ENCODE results near the gene NRXN3.

NRXN3 gene

DNA sequence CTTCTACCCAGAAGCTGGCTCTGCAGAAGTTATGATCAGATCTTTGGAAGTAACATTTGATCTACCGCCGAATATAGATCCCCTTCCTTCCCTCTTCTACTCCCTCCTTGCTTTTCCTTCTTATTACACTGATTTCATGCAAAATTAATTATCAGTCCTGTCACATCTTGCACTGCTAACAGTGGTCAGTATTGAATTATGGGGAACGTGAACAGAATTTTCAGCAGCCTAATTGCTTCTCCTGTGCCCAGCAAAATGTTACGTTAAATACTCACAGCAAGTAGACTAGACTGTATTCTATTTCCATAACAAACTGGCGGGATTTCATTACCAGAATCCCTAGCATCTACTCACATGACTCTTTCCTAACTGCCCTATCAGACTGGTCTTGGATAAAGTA is 1444.3 kb downstream of the NRXN3 start:
- H3K79me2 ChIP-seq (ENCODE audit: insufficient read depth, low read length): no peaks in the 10 kb centered on the region
- no peak overlapping the region for H2AFZ ChIP-seq (ENCODE audit: low read length)
- H3K4me3 ChIP-seq (ENCODE audit: low read depth, low read length, poor library complexity, severe bottlenecking): no peak overlapping the region
- no peaks in the 10 kb centered on the region for H3K9me3 ChIP-seq (ENCODE audit: low read length)
- no peaks in the 10 kb centered on the region for H3K36me3 ChIP-seq (ENCODE audit: insufficient read depth, low read length)
- no peak overlapping the region for H3K4me2 ChIP-seq (ENCODE audit: low read length)
- no peaks in the 10 kb centered on the region for H4K20me1 ChIP-seq (ENCODE audit: insufficient read depth, low read length)
- H3K27ac ChIP-seq (ENCODE audit: low read depth, low read length, poor library complexity, severe bottlenecking): no peak overlapping the region
- no peaks in the 10 kb centered on the region for H3K4me1 ChIP-seq (ENCODE audit: insufficient read depth, low read length, severe bottlenecking)
- no peak for TF ChIP-seq EZH2 (IDR thresholded peaks at IDR 0.05; ENCODE audit: borderline replicate concordance, low read length)
- TF ChIP-seq, protein P1, sequence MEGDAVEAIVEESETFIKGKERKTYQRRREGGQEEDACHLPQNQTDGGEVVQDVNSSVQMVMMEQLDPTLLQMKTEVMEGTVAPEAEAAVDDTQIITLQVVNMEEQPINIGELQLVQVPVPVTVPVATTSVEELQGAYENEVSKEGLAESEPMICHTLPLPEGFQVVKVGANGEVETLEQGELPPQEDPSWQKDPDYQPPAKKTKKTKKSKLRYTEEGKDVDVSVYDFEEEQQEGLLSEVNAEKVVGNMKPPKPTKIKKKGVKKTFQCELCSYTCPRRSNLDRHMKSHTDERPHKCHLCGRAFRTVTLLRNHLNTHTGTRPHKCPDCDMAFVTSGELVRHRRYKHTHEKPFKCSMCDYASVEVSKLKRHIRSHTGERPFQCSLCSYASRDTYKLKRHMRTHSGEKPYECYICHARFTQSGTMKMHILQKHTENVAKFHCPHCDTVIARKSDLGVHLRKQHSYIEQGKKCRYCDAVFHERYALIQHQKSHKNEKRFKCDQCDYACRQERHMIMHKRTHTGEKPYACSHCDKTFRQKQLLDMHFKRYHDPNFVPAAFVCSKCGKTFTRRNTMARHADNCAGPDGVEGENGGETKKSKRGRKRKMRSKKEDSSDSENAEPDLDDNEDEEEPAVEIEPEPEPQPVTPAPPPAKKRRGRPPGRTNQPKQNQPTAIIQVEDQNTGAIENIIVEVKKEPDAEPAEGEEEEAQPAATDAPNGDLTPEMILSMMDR (IDR thresholded peaks at IDR 0.05; ENCODE audit: low read length): no peak
- H3K27me3 ChIP-seq (ENCODE audit: insufficient read depth, low read length): no peaks in the 10 kb centered on the region
- no peaks in the 10 kb centered on the region for H3K9me2 ChIP-seq (ENCODE audit: low read depth, low read length)
- no peak overlapping the region for H3K9ac ChIP-seq (ENCODE audit: low read length)
- no peaks in the 10 kb centered on the region for H3F3A ChIP-seq (ENCODE audit: insufficient read depth, low read length)

DNA sequence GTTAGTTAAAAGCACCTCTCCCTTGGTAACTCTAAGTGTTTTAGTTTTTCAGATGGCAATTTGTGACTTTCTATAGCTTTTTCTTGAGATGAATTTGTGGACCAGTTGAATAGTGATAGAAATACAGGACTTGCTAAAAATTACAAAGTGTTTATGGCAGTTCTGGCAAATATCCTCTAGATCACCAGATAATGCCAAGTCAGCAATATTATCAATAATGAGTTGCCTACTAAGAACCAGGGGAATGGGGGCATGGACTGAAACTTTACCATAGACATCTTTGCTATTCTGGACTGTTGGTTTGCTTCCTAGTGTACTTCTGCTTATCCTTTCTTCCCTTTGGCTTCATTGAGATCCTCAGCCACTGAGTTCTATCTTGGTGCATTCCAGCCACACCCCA is 1456.9 kb downstream of the NRXN3 start:
- H3K9ac ChIP-seq (ENCODE audit: low read length): no peak overlapping the region
- H3K9me3 ChIP-seq (ENCODE audit: low read length): no peaks in the 10 kb centered on the region
- no peak overlapping the region for H3K4me2 ChIP-seq (ENCODE audit: low read length)
- no peak for TF ChIP-seq EZH2 (IDR thresholded peaks at IDR 0.05; ENCODE audit: borderline replicate concordance, low read length)
- TF ChIP-seq, protein P1 (IDR thresholded peaks at IDR 0.05; ENCODE audit: low read length): no peak
- H3K4me3 ChIP-seq (ENCODE audit: low read depth, low read length, poor library complexity, severe bottlenecking): no peak overlapping the region
- no peaks in the 10 kb centered on the region for H3F3A ChIP-seq (ENCODE audit: insufficient read depth, low read length)
- H3K27ac ChIP-seq (ENCODE audit: low read depth, low read length, poor library complexity, severe bottlenecking): no peak overlapping the region
- no peaks in the 10 kb centered on the region for H3K27me3 ChIP-seq (ENCODE audit: insufficient read depth, low read length)
- H4K20me1 ChIP-seq (ENCODE audit: insufficient read depth, low read length): no peaks in the 10 kb centered on the region
- no peaks in the 10 kb centered on the region for H3K9me2 ChIP-seq (ENCODE audit: low read depth, low read length)
- H3K4me1 ChIP-seq (ENCODE audit: insufficient read depth, low read length, severe bottlenecking): no peaks in the 10 kb centered on the region
- H3K36me3 ChIP-seq (ENCODE audit: insufficient read depth, low read length): no peaks in the 10 kb centered on the region
- no peaks in the 10 kb centered on the region for H3K79me2 ChIP-seq (ENCODE audit: insufficient read depth, low read length)
- no peak overlapping the region for H2AFZ ChIP-seq (ENCODE audit: low read length)

DNA sequence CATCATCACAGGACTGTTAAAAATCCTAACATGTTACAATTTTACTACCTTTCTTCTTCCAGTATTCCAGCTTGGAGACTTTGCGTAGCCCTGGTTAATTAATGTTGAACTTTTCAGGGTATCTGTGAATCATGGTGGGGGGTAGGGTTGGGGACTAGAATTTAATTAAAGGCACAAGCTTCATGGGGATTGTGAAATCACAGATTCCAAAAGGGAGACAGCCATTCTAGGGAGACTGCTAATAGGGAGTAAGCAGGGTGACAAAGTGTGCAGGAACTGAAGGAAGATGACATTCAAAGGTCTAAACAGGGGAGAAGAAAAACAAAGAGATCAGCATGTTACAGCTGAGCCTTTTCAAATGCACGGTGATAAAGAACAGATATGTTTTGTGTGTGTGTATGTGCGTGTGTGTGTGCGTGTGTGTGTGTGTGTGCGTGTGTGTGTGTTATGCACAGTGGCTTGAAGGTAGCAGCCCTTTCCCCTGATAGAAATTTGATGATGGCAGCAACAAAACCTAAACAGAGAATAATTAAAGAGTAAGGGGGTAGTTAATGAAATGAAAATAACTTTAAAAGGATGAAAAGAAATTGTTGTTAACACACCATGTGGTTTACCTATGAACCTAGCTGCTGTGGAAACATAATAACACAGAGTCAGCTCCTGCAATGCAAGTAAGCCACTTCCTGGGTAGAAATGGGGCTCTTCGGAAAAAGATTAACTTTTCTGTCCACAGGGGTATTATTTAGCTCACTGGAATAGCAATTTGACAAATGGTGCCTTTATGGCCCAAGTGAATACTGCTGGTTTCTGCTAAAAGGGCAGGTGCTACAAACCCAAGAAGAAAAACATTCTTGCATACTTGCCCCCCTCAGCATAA is 1459.5 kb downstream of the NRXN3 start:
- no peak overlapping the region for H3K9ac ChIP-seq (ENCODE audit: low read length)
- H3K9me3 ChIP-seq (ENCODE audit: low read length): no peaks in the 10 kb centered on the region
- H3K36me3 ChIP-seq (ENCODE audit: insufficient read depth, low read length): no peaks in the 10 kb centered on the region
- H3K27me3 ChIP-seq (ENCODE audit: insufficient read depth, low read length): no peaks in the 10 kb centered on the region
- H3K27ac ChIP-seq (ENCODE audit: low read depth, low read length, poor library complexity, severe bottlenecking): no peak overlapping the region
- no peak overlapping the region for H2AFZ ChIP-seq (ENCODE audit: low read length)
- H3F3A ChIP-seq (ENCODE audit: insufficient read depth, low read length): no peaks in the 10 kb centered on the region
- TF ChIP-seq, protein P1 (IDR thresholded peaks at IDR 0.05; ENCODE audit: low read length): no peak
- no peak for TF ChIP-seq EZH2 (IDR thresholded peaks at IDR 0.05; ENCODE audit: borderline replicate concordance, low read length)
- no peaks in the 10 kb centered on the region for H3K9me2 ChIP-seq (ENCODE audit: low read depth, low read length)
- H3K4me2 ChIP-seq (ENCODE audit: low read length): no peak overlapping the region
- H3K79me2 ChIP-seq (ENCODE audit: insufficient read depth, low read length): no peaks in the 10 kb centered on the region
- no peaks in the 10 kb centered on the region for H3K4me1 ChIP-seq (ENCODE audit: insufficient read depth, low read length, severe bottlenecking)
- H3K4me3 ChIP-seq (ENCODE audit: low read depth, low read length, poor library complexity, severe bottlenecking): no peak overlapping the region
- no peaks in the 10 kb centered on the region for H4K20me1 ChIP-seq (ENCODE audit: insufficient read depth, low read length)

All from OCI-LY1 (cell line).